Vagina (tissue), 2 donors: ENCODE data around the gene DSC2. TPM values are rescaled to one million over a fixed set of nuclear protein-coding genes. Genes with fewer than 3 reads are reported as not detected.

ENCODE experiments used
- DNase-seq, 2 donors: peaks; one replicate each; pipeline ENCODE4 v3.0.0-alpha.2; 2017; ENCODE audit errors: extremely low spot score in 2 of 2
- H3K27ac ChIP-seq: fragments of 200-600 bp; sonication (generic); one replicate; pipeline ENCODE4 v1.5.1; 2019
- H3K27me3 ChIP-seq: fragments of 200-600 bp; sonication (generic); one replicate; pipeline ENCODE4 v1.5.1; 2019
- H3K36me3 ChIP-seq, 2 donors: fragments of 200-600 bp; sonication (generic); one replicate each; pipeline ENCODE4 v1.5.1; 2017 to 2019
- H3K4me1 ChIP-seq: fragments of 200-600 bp; sonication (generic); one replicate; pipeline ENCODE4 v1.5.1; 2019
- H3K4me3 ChIP-seq, 2 donors: fragments of 200-600 bp; sonication (generic); 1 replicate in 1 of 2; 2 replicates in 1 of 2; pipeline ENCODE4 v1.5.1; 2016 to 2019
- H3K9me3 ChIP-seq: fragments of 200-600 bp; sonication (generic); one replicate; pipeline ENCODE4 v1.5.1; 2019
- POLR2A ChIP-seq, 2 donors: fragments of 450-650 bp; IDR thresholded peaks; one replicate each; pipeline ENCODE4 v1.6.1; 2017; ENCODE audit warnings: antibody characterized with exemption in 2 of 2, mild to moderate bottlenecking in 2 of 2, moderate library complexity in 2 of 2
- POLR2AphosphoS5 ChIP-seq, 2 donors: sonication (generic); formaldehyde crosslinking; IDR thresholded peaks; one replicate each; pipeline ENCODE4 v1.9.0; 2017; ENCODE audit warnings: antibody characterized with exemption in 2 of 2, mild to moderate bottlenecking in 2 of 2, low read depth in 1 of 2; ENCODE audit not compliant: insufficient read depth in 1 of 2
- intact Hi-C: fragments of 100-400 bp; cut with DNase I; formaldehyde crosslinking; loops from one replicate; pipeline ENCODE4 v1.15.1; 2023
- total RNA-seq: library from RNA; depleted of rRNA; stranded (reverse); fragments of >200 nt; gene quantifications from one replicate; pipeline ENCODE4 v1.2.3, GENCODE V29; 2016
- TF ChIP-seq, protein P1 (sequence below), 3 experiments: fragments of 450-650 bp in 2 of 3; fragments of 200-600 bp in 1 of 3; sonication (generic) in 1 of 3; IDR thresholded peaks; one replicate each; pipeline ENCODE4 v1.5.1; 2017 to 2019; ENCODE audit warnings: antibody characterized with exemption in 3 of 3, mild to moderate bottlenecking in 2 of 3, moderate library complexity in 2 of 3

DSC2 gene
- total RNA-seq, 1 donor from 2014 or later: 108 TPM

DNA sequence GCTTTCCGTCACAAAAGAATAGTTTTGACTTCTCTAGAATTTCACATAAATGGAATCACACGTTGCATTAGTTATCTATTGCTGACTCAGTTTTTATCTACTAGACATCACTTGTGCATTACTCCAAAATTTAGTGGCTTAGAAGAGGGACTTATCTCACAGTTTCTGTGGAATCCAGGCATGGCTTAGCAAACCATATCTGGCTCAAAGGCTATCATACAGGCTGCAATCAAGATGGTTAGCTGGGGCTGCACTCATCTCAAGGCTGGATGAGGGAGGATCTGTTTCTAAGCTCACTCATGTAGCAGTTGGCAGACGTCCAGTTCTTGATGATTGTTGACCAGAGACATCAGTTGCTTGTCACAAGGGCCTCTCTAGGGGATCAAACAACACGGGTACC lies 53.0 kb downstream of the DSC2 start:
- no peaks in the 10 kb centered on the region for H3K9me3 ChIP-seq
- H3K4me3 ChIP-seq: no peak overlapping the region
- H3K27ac ChIP-seq: no peak overlapping the region
- TF ChIP-seq POLR2AphosphoS5 (IDR thresholded peaks at IDR 0.05; ENCODE audit: insufficient read depth in 1 of 2, low read depth in 1 of 2): no peak
- TF ChIP-seq, protein P1, sequence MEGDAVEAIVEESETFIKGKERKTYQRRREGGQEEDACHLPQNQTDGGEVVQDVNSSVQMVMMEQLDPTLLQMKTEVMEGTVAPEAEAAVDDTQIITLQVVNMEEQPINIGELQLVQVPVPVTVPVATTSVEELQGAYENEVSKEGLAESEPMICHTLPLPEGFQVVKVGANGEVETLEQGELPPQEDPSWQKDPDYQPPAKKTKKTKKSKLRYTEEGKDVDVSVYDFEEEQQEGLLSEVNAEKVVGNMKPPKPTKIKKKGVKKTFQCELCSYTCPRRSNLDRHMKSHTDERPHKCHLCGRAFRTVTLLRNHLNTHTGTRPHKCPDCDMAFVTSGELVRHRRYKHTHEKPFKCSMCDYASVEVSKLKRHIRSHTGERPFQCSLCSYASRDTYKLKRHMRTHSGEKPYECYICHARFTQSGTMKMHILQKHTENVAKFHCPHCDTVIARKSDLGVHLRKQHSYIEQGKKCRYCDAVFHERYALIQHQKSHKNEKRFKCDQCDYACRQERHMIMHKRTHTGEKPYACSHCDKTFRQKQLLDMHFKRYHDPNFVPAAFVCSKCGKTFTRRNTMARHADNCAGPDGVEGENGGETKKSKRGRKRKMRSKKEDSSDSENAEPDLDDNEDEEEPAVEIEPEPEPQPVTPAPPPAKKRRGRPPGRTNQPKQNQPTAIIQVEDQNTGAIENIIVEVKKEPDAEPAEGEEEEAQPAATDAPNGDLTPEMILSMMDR (IDR thresholded peaks at IDR 0.05): no peak
- no peak for DNase-seq
- H3K36me3 ChIP-seq: no peaks in the 10 kb centered on the region
- H3K4me1 ChIP-seq: no peaks in the 10 kb centered on the region
- intact Hi-C loops: no loop called here
- H3K27me3 ChIP-seq: no peaks in the 10 kb centered on the region

DNA sequence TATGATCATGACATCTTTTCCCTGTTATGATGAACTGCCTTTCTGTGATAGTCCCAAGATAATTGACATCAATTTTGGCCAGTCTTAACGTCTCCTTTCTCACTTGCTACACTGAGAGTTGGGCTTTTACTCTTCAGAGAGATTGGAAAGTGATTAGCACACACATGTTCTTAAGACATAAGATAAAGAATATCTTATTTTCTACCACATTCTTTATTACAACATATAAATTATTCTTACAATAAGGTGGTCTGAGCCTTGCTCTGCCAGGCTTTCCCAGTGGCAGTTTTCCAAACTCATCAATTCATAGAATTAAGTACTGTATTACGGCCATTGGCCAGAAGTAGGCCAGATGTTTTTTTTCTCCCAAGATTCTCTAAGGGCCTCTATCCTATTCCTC lies 54.0 kb downstream of the DSC2 start:
- no peak overlapping the region for H3K4me3 ChIP-seq
- H3K4me1 ChIP-seq: no peaks in the 10 kb centered on the region
- no peaks in the 10 kb centered on the region for H3K27me3 ChIP-seq
- H3K36me3 ChIP-seq: no peaks in the 10 kb centered on the region
- TF ChIP-seq POLR2A (IDR thresholded peaks at IDR 0.05): no peak
- no peak for TF ChIP-seq POLR2AphosphoS5 (IDR thresholded peaks at IDR 0.05; ENCODE audit: insufficient read depth in 1 of 2, low read depth in 1 of 2)
- TF ChIP-seq, protein P1 (IDR thresholded peaks at IDR 0.05): no peak
- intact Hi-C loops: no loop called here
- DNase-seq: no peak
- no peaks in the 10 kb centered on the region for H3K9me3 ChIP-seq
- no peak overlapping the region for H3K27ac ChIP-seq

DNA sequence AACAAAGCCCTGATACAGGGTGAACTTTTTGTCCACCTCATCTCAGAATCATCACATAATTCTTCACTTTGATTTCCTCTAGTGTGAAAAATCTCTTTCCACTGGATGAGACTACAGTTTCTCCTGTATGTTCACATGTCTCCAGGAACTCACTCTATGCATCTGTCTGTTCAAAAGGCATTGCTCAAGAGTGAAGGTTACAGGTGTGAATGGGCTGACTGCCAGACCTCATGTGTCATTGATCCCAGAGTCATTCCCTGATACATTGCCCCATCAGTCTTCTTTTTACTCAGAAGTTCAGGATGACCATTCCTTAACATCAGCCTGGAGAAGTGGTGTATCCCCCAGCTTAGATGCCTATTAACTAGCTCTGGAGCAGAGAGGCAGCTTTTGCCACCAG lies 55.3 kb downstream of the DSC2 start:
- DNase-seq: no peak
- intact Hi-C loops: no loop called here
- TF ChIP-seq POLR2AphosphoS5 (IDR thresholded peaks at IDR 0.05; ENCODE audit: insufficient read depth in 1 of 2, low read depth in 1 of 2) (no peak), POLR2A (IDR thresholded peaks at IDR 0.05) (no peak)
- TF ChIP-seq, protein P1 (IDR thresholded peaks at IDR 0.05): no peak
- Histone ChIP-seq H3K36me3 (no peaks in the 10 kb centered on the region), H3K4me1 (peaks cover 8% of the 10 kb centered on the region), H3K4me3 (no peak overlapping the region), H3K27me3 (no peaks in the 10 kb centered on the region), H3K27ac (no peak overlapping the region), H3K9me3 (no peaks in the 10 kb centered on the region)

DNA sequence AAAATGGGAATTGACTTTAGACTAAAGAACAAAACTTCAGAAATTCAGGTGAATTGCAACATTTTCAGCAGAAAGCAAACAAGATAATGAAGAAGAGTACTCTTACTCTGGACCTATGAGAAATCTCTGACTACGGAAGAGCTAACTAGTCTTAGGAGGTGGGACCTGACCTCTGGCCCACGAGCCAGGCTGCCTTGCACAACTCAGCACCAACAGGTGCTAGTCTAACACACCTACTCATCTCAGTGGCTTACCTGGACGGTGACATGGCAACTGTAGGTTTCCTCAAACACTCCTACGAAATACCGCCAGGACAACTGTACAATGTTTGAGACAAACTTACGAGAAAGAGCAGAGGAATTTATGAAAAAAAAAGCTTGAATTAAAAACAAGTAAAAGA lies 56.6 kb downstream of the DSC2 start:
- no peak overlapping the region for H3K4me3 ChIP-seq
- no peak for DNase-seq
- no peaks in the 10 kb centered on the region for H3K36me3 ChIP-seq
- no peaks in the 10 kb centered on the region for H3K27me3 ChIP-seq
- H3K4me1 ChIP-seq: peaks cover 14% of the 10 kb centered on the region
- H3K27ac ChIP-seq: no peak overlapping the region
- intact Hi-C loops: no loop called here
- TF ChIP-seq, protein P1 (IDR thresholded peaks at IDR 0.05): no peak
- no peak for TF ChIP-seq POLR2AphosphoS5 (IDR thresholded peaks at IDR 0.05; ENCODE audit: insufficient read depth in 1 of 2, low read depth in 1 of 2)
- no peak for TF ChIP-seq POLR2A (IDR thresholded peaks at IDR 0.05)
- no peaks in the 10 kb centered on the region for H3K9me3 ChIP-seq

DNA sequence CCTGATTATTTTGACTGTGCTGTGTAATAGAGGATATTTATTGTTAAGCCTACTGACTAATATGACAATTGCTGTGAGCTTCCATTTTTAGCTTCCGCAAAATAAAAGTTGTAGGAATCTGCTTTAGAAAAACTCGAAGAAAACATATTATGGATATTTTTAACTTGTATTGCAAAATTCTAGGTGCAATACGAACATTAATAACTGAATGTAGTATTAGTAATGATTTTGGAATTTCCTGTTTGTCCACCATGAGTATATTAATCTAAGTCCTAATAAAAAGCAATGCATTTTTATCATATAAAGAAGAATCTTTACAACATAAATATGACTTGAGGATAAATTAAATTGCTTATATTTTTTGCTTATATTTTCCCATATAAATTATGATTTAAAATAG lies 57.3 kb downstream of the DSC2 start:
- TF ChIP-seq, protein P1 (IDR thresholded peaks at IDR 0.05): no peak
- TF ChIP-seq POLR2AphosphoS5 (IDR thresholded peaks at IDR 0.05; ENCODE audit: insufficient read depth in 1 of 2, low read depth in 1 of 2) (no peak), POLR2A (IDR thresholded peaks at IDR 0.05) (no peak)
- no peaks in the 10 kb centered on the region for H3K27me3 ChIP-seq
- no peaks in the 10 kb centered on the region for H3K36me3 ChIP-seq
- H3K9me3 ChIP-seq: no peaks in the 10 kb centered on the region
- H3K27ac ChIP-seq: no peak overlapping the region
- H3K4me1 ChIP-seq: peaks cover 14% of the 10 kb centered on the region
- no peak overlapping the region for H3K4me3 ChIP-seq
- no peak for DNase-seq
- intact Hi-C loops: no loop called here
